GM13977 (cell line): Measurements from ENCODE around the gene ACTG1.

Experiments used
- DNase-seq: peaks from one replicate; pipeline ENCODE4 v3.0.0; 2012; ENCODE audit warnings: low spot score
- in situ Hi-C: fragments of 300-500 bp; cut with MboI; formaldehyde crosslinking; loops from one replicate; pipeline ENCODE4 v1.12.0; 2022; ENCODE audit warnings: low sequenced_read_pairs, low pct_unique_long_range_greater_than_20kb, mixed read lengths, inconsistent platforms; ENCODE audit not compliant: unreplicated experiment
- TF ChIP-seq, protein P1 (sequence below): IDR thresholded peaks from 2 replicates; pipeline ENCODE4 v1.5.1; 2012; ENCODE audit warnings: mild to moderate bottlenecking, control low read depth; ENCODE audit not compliant: insufficient read depth; ENCODE audit errors: extremely low read depth, missing control alignments

The ACTG1 gene

DNA sequence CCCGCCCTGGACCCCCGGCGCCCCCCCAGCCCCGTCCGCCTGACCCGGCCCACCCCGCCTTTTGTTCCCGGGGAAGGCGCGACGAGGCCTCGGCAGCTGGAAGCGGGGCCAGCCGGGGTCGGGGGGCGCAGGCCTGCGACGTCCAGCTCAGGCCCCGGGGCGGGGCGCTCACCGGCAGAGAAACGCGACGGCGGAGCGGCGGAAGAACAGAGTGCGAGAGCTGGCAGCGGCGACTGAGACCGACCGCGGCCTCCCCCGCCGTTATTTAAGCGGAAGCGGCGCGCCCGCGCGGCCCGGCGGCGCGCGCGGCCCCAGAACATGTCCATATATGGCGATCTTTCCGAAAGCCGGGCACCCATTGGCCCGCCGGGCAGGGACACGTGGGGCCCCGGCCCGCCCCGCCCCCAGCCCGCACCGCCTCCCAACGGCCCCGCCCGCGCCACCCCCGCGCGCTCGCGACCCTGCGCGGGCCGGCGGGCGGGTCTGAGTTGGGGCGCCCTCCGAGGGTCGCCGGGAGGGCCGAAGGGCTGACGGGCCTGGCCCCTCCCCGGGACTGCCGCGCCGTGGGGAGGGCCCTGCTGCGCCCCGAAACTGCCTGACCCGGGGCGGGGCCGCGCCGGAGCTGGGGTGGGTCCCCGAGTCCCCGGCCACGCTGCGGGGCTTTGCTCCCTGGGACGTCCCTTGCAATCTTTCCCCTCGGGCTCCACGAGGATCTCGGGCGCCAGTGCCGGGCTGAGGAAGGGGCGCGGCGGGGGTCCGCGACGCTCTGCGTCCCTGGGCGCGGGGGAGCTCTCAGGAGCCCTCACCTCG is at the start of gene ACTG1:
Gene ACTG1, minus strand, starts transcription at position 238 of the 810 bp plus-strand sequence. CDS start 445 bp downstream, outside the sequence.
- in situ Hi-C loops, result no loop called here
- DNase-seq, result peak; percentile 98
- TF ChIP-seq, protein P1, sequence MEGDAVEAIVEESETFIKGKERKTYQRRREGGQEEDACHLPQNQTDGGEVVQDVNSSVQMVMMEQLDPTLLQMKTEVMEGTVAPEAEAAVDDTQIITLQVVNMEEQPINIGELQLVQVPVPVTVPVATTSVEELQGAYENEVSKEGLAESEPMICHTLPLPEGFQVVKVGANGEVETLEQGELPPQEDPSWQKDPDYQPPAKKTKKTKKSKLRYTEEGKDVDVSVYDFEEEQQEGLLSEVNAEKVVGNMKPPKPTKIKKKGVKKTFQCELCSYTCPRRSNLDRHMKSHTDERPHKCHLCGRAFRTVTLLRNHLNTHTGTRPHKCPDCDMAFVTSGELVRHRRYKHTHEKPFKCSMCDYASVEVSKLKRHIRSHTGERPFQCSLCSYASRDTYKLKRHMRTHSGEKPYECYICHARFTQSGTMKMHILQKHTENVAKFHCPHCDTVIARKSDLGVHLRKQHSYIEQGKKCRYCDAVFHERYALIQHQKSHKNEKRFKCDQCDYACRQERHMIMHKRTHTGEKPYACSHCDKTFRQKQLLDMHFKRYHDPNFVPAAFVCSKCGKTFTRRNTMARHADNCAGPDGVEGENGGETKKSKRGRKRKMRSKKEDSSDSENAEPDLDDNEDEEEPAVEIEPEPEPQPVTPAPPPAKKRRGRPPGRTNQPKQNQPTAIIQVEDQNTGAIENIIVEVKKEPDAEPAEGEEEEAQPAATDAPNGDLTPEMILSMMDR, result no peak

DNA sequence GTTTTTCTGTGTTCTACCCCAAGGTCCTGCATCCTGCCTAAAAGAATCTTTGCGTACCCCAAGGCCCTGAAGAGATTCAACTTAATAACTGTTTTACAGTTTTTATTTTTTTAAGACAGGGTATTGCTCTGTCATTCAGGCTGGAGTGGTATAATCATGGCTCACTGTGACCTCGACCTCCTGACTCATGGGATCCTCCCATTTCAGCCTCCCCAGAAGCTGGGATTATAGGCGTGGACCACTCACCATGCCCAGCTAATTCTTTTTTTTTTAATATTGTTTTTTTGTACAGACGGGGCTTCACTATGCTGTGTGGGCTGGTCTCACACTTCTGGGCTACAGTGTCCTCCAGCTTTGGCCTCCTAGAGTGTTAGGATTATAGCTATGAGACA is 48.9 kb upstream of the ACTG1 start:
- in situ Hi-C loops, result no loop called here
- no peak for DNase-seq
- TF ChIP-seq, protein P1, result no peak

DNA sequence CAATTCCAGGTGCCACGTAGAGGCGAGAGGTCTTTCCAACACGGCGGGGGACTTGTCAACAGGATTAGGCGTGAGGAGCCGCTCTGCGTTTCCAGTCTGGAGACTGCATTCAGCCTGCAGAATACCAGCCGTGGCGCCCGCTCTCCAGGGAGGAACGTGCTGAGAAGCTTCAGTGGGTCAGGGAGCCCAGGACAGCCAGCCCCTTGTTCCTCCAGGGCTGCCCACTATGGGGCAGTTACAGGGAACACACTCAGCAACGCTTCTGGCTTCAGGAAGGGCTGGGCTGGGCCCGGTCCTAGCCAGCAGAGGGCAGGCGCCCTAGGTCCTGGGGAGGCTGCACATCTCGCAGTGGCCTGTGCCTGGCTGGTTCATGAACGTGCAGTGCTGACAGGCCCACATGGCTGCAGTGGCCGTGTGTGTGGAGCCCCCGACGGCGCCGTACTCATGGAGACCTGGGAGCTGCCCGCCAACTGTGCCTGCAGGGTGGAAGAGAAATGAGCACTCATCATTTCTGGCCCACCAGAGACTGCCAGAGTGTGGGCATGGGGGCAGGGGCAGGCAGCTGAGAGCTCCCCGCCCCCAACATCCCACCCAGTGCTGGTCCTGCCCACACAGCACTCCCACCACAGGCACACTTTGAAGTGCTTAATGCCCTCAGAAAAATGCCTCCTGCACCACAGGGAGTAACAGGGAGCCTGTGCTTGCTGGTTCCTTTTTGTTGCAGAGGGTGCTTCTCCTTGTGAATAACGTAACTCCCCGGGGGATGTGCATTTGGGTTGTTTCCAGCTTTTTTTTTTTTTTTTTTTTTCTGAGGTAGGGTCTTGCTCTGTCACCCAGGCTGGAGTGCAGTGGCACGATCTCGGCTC is 46.6 kb upstream of the ACTG1 start:
- in situ Hi-C loops, result no loop called here
- no peak for DNase-seq
- TF ChIP-seq, protein P1, result no peak

DNA sequence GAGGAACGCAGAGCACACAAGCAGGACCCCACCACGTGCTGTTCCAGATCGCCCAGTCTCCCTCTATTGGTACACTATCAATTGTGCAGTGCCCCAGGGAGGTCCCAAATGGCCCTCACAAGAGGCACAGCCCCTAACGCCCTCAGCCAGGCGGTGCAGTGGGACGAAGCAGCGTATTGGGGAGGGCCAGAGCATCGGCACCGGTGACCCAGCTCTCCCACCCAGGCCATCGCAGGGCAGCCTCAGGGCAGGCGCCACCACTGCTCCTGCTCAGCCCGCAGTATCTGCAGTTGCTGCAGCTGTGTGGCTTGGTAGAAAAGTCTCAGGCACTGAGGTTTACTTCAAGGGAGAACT is 45.5 kb upstream of the ACTG1 start:
- no peak for DNase-seq
- in situ Hi-C loops, result no loop called here
- TF ChIP-seq, protein P1, result no peak

DNA sequence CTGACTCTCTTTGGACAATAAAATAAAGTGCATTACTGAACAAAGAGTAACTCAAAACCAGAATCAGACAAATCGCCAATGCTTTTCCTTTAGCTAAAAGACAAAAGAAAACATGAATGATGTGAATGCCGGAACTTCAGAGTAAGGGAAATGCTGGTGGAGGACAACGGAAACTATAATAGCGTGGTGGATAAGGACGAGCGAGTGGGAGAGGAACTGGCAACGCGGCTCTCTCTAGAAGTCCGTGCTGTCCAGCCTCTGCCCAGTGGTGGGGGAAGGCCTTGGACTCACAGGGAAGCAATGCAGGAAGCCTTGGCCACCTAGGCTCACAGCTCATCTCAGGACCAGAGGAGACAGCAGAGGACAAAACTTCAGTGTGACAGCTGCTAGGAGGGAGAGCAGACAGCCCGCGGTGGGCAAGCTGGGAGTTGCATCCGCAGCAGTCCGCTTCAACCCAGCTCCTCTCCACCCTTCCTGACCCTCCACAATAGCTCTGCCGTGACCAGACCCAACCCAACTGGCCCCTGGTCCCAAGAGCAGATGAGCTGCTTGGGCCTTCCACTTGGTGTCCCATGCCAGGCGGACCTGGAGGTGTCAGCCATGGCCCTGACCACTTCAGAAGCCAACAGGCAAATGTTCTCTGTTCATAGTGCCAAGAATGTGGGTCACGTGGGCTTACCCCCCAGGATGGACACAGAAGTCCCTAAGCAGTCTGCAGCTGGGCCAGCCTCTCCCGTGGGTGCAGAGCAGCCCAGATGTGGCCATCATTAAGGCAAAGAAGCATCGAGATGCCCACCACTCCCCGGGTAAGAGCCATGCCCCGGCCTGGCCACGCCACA is 44.9 kb upstream of the ACTG1 start:
- in situ Hi-C loops, result no loop called here
- TF ChIP-seq, protein P1, result no peak

DNA sequence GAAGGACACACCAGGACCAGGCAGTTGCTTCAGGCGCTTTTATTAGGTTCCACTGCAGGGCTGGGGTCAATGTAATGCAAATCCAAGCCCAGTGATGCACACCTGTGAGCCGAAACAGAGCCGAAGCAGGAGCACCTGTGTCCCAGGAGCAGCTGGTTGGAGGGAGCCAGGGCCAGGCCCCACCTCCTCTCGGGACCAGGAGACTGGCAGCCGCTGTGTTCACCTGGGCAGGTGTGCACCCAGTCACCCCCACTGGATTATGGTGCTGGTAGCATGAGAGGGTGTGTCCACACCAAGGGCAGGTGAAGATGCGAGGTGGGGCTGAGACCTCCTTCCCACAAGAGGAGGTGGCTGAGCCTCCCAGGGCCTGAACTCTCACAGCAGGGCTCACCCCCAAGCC is 44.3 kb upstream of the ACTG1 start:
- in situ Hi-C loops, result no loop called here
- TF ChIP-seq, protein P1, result no peak
- DNase-seq, result no peak

More for the DNA sequence above, 44.9 kb upstream of the ACTG1 start:
- DNase-seq, result no peak
